LNCAP (cell line): ENCODE data around the gene FBXL17.

Source experiments
- TF ChIP-seq, protein P1 (sequence below): fragments of 450-650 bp; IDR thresholded peaks from 2 replicates; pipeline ENCODE4 v1.5.1; 2017; ENCODE audit warnings: mild to moderate bottlenecking

Gene FBXL17

DNA sequence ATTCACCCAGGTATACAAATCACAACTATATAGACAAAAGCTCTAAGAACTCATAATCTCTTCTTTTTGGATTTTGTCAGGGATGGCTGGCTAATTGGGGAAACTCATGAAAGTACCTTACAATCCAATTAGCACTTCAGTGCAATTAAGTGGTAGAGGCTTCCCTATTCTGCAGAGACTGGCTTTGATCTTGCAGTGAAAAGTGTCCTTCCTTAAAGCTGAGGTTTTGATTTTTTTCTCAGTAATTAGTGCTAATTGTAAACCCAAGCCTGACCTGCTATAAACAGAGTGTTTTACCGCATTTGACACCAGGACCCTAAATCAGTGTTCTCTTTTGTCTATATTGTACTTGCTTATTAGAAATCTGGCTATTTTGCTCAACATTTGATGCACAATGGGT, 417.2 kb downstream of the FBXL17 start:
- TF ChIP-seq, protein P1, sequence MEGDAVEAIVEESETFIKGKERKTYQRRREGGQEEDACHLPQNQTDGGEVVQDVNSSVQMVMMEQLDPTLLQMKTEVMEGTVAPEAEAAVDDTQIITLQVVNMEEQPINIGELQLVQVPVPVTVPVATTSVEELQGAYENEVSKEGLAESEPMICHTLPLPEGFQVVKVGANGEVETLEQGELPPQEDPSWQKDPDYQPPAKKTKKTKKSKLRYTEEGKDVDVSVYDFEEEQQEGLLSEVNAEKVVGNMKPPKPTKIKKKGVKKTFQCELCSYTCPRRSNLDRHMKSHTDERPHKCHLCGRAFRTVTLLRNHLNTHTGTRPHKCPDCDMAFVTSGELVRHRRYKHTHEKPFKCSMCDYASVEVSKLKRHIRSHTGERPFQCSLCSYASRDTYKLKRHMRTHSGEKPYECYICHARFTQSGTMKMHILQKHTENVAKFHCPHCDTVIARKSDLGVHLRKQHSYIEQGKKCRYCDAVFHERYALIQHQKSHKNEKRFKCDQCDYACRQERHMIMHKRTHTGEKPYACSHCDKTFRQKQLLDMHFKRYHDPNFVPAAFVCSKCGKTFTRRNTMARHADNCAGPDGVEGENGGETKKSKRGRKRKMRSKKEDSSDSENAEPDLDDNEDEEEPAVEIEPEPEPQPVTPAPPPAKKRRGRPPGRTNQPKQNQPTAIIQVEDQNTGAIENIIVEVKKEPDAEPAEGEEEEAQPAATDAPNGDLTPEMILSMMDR, result no peak

DNA sequence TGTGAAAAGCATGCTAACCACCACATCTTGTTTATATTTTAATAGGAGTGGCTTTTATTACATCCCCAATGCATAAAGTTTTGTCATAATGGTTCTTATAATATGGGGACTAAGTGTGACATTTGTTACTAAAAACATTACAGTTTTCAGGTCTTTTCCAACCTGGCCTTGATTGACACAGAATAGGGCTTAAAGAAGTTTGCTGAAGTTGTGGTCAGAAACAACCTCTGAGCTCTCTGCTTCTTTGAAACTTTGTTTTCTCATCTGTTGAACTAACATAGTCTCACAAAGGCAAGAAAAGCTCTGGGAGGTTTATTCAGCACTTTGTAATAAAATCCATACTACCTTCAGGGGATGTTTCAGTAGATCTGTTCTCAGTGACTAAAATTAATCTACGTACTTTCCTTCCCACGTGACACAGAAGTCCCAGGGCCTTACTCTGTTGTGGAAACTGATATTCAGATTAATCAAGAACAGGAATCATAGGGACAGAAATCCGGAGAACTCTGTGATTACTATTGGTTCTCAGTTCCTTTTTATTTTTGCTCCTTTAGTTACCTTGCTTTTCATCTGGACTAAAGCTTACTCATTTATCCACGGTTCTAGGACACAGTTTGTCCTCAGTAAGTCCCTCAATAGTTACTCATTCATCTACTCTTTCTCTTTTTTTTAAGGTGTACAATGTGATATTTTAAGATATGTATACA, 422.2 kb downstream of the FBXL17 start:
- TF ChIP-seq, protein P1, result no peak

DNA sequence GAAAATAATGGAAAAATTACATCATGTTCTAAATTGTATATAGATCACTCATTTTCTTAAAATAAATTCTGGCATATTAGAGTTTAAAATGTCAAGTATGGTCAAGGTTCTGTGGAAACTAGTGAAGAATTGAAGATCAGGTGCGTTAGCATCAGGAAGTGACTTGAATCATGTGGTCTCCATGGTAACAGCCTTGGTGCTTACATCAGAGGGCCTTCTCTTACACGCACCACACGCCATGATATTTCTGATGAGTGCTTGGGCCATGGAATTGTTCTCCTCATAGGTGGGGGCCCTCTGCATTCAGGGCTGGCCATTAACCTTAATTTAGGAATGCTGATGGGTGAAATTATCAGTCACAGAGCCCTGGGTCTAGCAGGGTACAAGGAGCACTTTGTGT, 423.0 kb downstream of the FBXL17 start:
- TF ChIP-seq, protein P1, result no peak

DNA sequence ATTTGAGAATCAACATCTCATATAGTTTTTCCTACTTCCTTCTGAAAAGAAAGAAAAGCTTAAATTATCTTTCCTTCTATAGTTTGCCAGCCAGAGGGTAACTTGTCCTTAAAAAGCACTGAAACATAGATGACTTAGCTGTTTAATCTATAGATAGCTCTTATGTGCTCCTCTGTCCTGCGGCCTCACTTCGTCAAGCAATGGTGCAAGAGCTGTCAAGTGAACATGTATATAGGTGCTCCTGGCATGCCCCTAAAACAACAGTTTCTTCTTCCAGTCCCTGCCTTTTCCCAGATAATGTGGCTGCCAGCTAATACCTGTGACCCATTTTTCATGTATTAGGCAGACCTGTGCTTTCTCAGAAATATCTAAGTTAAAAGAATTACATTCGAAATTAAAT, 423.5 kb downstream of the FBXL17 start:
- TF ChIP-seq, protein P1, result no peak

DNA sequence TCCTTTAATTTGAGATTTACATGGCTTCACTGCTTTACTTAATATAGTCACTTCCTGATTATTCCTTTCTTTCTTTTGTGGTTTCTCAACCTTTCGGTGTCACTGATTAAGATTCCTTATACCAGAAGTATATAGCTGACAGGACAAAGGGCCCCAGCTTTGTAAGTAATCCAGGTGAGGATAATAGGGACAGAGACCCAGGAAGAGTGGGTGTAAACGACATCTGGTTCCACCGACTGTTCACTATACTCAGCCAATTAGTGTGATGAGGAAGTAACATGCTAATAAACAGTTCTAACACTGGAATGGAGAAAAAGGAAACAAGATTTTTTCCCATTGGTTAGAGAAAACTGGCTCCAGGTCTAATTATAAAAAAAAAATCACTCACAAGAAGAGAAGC, 424.8 kb downstream of the FBXL17 start:
- TF ChIP-seq, protein P1, result no peak

DNA sequence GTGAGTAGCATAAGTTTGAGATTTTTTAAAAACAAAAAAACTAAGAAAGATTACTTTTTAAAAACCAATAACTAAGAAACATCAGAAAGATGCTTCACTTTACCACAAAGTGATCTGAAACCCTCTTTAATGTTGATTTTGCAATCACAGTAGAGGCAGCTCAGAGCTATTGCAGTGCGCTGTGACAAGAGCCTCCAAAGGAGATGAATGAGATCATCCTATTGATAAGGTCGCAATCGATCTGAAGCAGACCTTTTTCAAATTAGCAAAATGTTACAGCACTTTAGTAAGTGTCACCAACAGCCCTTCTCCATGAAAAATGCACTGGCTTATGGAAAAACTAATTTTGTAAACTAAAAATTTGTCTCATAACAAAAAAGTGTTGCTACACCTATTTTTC, 426.6 kb downstream of the FBXL17 start:
- TF ChIP-seq, protein P1, result no peak

DNA sequence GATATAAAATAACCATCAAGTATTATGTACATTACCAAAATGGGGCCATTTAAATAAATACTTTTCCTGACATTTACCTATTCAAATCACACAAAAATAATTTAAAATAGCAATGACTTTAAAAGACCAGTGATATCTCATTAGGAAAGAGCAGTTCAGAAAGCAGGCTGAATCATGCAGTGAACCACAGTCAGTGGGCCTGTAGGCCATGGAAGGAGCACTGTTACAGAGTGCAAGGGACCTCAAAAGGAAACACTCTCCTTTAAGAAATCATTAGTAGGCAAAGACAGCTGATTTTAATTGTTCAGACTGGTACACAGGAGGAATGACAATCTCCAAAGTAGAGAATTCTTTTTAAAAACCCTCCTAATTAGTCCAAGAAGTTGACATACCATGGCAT, 427.6 kb downstream of the FBXL17 start:
- TF ChIP-seq, protein P1, result no peak

DNA sequence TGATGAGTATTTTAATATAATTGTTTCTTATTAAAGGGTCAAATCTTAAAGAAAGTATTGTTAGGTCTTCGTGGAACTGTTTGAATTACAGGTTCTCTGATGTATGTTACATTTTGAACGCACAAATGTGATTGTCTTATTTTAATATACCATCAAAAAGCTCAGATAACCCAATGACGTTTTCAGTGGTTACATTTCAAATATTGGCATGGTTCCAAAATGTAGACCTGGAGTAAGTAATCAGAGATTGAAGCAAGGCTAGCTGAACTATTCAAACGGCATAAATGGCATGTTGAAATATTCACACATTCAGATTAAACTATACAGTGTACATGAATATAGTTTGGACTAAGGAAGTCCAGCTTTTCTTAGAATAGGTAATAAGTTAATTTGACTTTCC, 429.4 kb downstream of the FBXL17 start:
- TF ChIP-seq, protein P1, result no peak
